Hepatocyte (in vitro differentiated cells): ENCODE data around the gene GLS. TPM values are rescaled to one million over a fixed set of nuclear protein-coding genes. Genes with fewer than 3 reads are reported as not detected.
"Not testable (repeated sequence)": the region's sequence is repeated elsewhere in the genome, so short reads cannot be mapped to it uniquely, and the experiment has no call there.

ENCODE experiments used
- DNase-seq: peaks from one replicate; pipeline ENCODE4 v3.0.0-alpha.2; 2016; ENCODE audit warnings: low spot score
- H2AFZ ChIP-seq: fragments of 200-600 bp; sonication (generic); 2 replicates; pipeline ENCODE4 v1.6.0; 2016; ENCODE audit warnings: antibody characterized with exemption, mild to moderate bottlenecking
- H3K27ac ChIP-seq: fragments of 200-600 bp; sonication (generic); 2 replicates; pipeline ENCODE4 v1.5.1; 2016; ENCODE audit warnings: mild to moderate bottlenecking
- H3K27me3 ChIP-seq: fragments of 200-600 bp; sonication (generic); 2 replicates; pipeline ENCODE4 v1.6.1; 2016
- H3K36me3 ChIP-seq: fragments of 200-600 bp; sonication (generic); replicated peaks from 2 replicates; pipeline ENCODE4 v1.5.1; 2016; ENCODE audit warnings: low read depth; ENCODE audit not compliant: insufficient read depth
- H3K4me1 ChIP-seq: fragments of 200-600 bp; sonication (generic); 2 replicates; pipeline ENCODE4 v1.5.1; 2016; ENCODE audit warnings: mild to moderate bottlenecking, moderate library complexity; ENCODE audit not compliant: insufficient read depth
- H3K4me2 ChIP-seq: fragments of 200-600 bp; sonication (generic); 2 replicates; pipeline ENCODE4 v1.6.0; 2016
- H3K4me3 ChIP-seq: fragments of 200-600 bp; sonication (generic); 2 replicates; pipeline ENCODE4 v1.5.1; 2016; ENCODE audit warnings: mild to moderate bottlenecking
- H3K79me2 ChIP-seq: fragments of 200-600 bp; sonication (generic); 2 replicates; pipeline ENCODE4 v1.6.0; 2017; ENCODE audit warnings: mild to moderate bottlenecking
- H3K9me2 ChIP-seq: fragments of 200-600 bp; sonication (generic); replicated peaks from 2 replicates; pipeline ENCODE4 v1.6.0; 2017; ENCODE audit warnings: mild to moderate bottlenecking; ENCODE audit not compliant: insufficient read depth
- H3K9me3 ChIP-seq: fragments of 200-600 bp; sonication (generic); 2 replicates; pipeline ENCODE4 v1.5.1; 2016; ENCODE audit warnings: low read depth, mild to moderate bottlenecking
- H4K20me1 ChIP-seq: fragments of 200-600 bp; sonication (generic); 2 replicates; pipeline ENCODE4 v1.6.0; 2016; ENCODE audit warnings: mild to moderate bottlenecking; ENCODE audit not compliant: insufficient read depth, poor library complexity, severe bottlenecking
- CTCF ChIP-seq: fragments of 200-600 bp; sonication (generic); IDR thresholded peaks from 2 replicates; pipeline ENCODE4 v1.5.1; 2016; ENCODE audit warnings: antibody characterized with exemption, mild to moderate bottlenecking; ENCODE audit not compliant: poor library complexity
- EZH2 ChIP-seq: fragments of 200-600 bp; sonication (generic); IDR thresholded peaks from 2 replicates; pipeline ENCODE4 v1.6.1; 2016; ENCODE audit warnings: antibody characterized with exemption, mild to moderate bottlenecking, borderline replicate concordance
- EZH2phosphoT487 ChIP-seq: fragments of 200-600 bp; sonication (generic); IDR thresholded peaks from one replicate; pipeline ENCODE4 v1.6.1; 2018; ENCODE audit warnings: antibody characterized with exemption, mild to moderate bottlenecking, low read depth, moderate library complexity; ENCODE audit not compliant: unreplicated experiment, severe bottlenecking
- WGBS: methylation state at CpG from one replicate; pipeline ENCODE4 v1.1.6; 2016; ENCODE audit warnings: low lambda C conversion rate; ENCODE audit errors: missing lambda C conversion rate; 5-methylcytosine and 5-hydroxymethylcytosine counted together
- polyA plus RNA-seq: library from polyadenylated mRNA; unstranded; fragments of >200 nt; fragmentation: Nextera tagmentation; extraction: Ambion mirVana; gene quantifications from 2 replicates; pipeline ENCODE4 v1.2.1, GENCODE V29; 2016
- total RNA-seq: library from RNA; depleted of rRNA; stranded (reverse); fragments of >200 nt; gene quantifications from 2 replicates; pipeline ENCODE4 v1.2.3, GENCODE V29; 2014

Gene GLS
- total and polyA plus RNA-seq, 2 experiments from 2014 or later = 78.8 to 460 TPM

- no peaks in the 10 kb centered on the region for H4K20me1 ChIP-seq
- no peaks in the 10 kb centered on the region for H3K79me2 ChIP-seq
- no peak overlapping the region for H2AFZ ChIP-seq
- no peak overlapping the region for H3K4me2 ChIP-seq
- DNase-seq = no peak
- H3K36me3 ChIP-seq = peaks cover 4% of the 10 kb centered on the region
- no peaks in the 10 kb centered on the region for H3K9me3 ChIP-seq
- no peak overlapping the region for H3K4me3 ChIP-seq
- H3K27ac ChIP-seq = no peak overlapping the region
- H3K27me3 ChIP-seq = no peaks in the 10 kb centered on the region
- TF ChIP-seq EZH2phosphoT487 (no peak), EZH2 (no peak), CTCF (no peak)
- H3K4me1 ChIP-seq = no peaks in the 10 kb centered on the region
- 94% methylated on average over 3 of the region's 3 CpGs for WGBS
- no peaks in the 10 kb centered on the region for H3K9me2 ChIP-seq
These were observed 108.3 kb downstream of the GLS start for GRCh38 chr2:190988910-190989309.

- no peaks in the 10 kb centered on the region for H3K27me3 ChIP-seq
- no peak overlapping the region for H3K4me2 ChIP-seq
- H3K9me3 ChIP-seq = no peaks in the 10 kb centered on the region
- WGBS = 91% methylated on average over 6 of the region's 6 CpGs
- DNase-seq = no peak
- H3K4me3 ChIP-seq = no peak overlapping the region
- no peaks in the 10 kb centered on the region for H4K20me1 ChIP-seq
- H3K36me3 ChIP-seq = peaks cover 4% of the 10 kb centered on the region
- H3K79me2 ChIP-seq = no peaks in the 10 kb centered on the region
- no peaks in the 10 kb centered on the region for H3K4me1 ChIP-seq
- no peak overlapping the region for H3K27ac ChIP-seq
- TF ChIP-seq EZH2 (no peak), CTCF (no peak), EZH2phosphoT487 (no peak)
- H2AFZ ChIP-seq = no peak overlapping the region
- H3K9me2 ChIP-seq = no peaks in the 10 kb centered on the region
These were observed 109.5 kb downstream of the GLS start for GRCh38 chr2:190990132-190990531.

DNA sequence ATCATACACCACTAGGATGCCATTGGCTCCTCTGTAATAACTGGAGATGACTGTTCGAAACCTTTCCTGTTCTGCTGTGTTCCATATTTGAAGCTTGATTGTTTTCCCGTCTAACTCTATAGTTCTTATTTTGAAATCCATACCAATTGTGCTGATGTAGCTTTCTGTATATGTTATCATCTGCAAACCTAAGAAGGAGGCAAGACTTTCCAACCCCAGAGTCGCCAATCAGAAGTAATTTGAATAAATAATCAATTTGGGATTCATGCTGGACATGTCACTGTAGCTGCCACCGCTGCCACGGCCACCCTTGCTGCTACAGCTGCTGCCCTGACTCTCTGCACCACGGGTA lies 112.6 kb downstream of the GLS start:
- Histone ChIP-seq H4K20me1 (no peaks in the 10 kb centered on the region), H3K27me3 (no peaks in the 10 kb centered on the region), H3K36me3 (no peaks in the 10 kb centered on the region), H3K9me2 (no peaks in the 10 kb centered on the region), H3K9me3 (no peaks in the 10 kb centered on the region), H3K4me3 (no peak overlapping the region), H3K27ac (no peak overlapping the region), H3K4me2 (no peak overlapping the region), H3K4me1 (no peaks in the 10 kb centered on the region), H3K79me2 (no peaks in the 10 kb centered on the region), H2AFZ (no peak overlapping the region)
- WGBS = 96% methylated on average over 6 of the region's 6 CpGs
- no peak for DNase-seq
- TF ChIP-seq CTCF (no peak), EZH2 (no peak), EZH2phosphoT487 (no peak)

- Histone ChIP-seq H3K36me3 (no peaks in the 10 kb centered on the region), H4K20me1 (no peaks in the 10 kb centered on the region), H3K27ac (no peak overlapping the region), H3K9me3 (no peaks in the 10 kb centered on the region), H2AFZ (no peak overlapping the region), H3K79me2 (no peaks in the 10 kb centered on the region), H3K4me2 (no peak overlapping the region), H3K4me3 (no peak overlapping the region), H3K4me1 (no peaks in the 10 kb centered on the region), H3K9me2 (no peaks in the 10 kb centered on the region), H3K27me3 (no peaks in the 10 kb centered on the region)
- no peak for TF ChIP-seq EZH2phosphoT487
- no peak for TF ChIP-seq CTCF
- no peak for TF ChIP-seq EZH2
- over 99% methylated on average over 7 of the region's 7 CpGs for WGBS
- no peak for DNase-seq
These were observed 113.5 kb downstream of the GLS start for GRCh38 chr2:190994148-190994547.

DNA sequence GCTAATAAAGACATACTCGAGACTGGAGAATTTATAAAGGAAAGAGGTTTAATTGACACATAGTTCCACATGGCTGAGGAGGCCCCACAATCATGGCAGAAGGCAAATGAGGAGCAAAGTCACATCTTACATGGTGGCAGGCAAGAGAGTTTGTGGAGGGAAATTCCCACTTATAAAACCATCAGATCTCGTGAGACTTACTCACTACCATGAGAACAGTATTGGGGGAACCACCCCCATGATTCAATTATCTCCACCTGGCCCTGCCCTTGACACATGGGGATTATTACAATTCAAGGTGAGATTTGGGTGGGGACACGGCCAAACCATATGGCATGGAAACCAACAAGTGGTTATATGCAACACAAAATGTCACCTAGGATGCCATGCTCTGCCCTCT lies 114.7 kb downstream of the GLS start:
- not testable (repeated sequence) for H2AFZ ChIP-seq, H3K79me2 ChIP-seq, H3K4me2 ChIP-seq, H3K4me3 ChIP-seq, H3K36me3 ChIP-seq, H3K9me2 ChIP-seq, H3K27me3 ChIP-seq, DNase-seq, H4K20me1 ChIP-seq, H3K4me1 ChIP-seq, H3K9me3 ChIP-seq, H3K27ac ChIP-seq
- 97% methylated on average over 3 of the region's 3 CpGs for WGBS
